Naive thymus-derived CD8-positive, alpha-beta T cell (primary cell): ENCODE measurements around the gene SLC16A3. TPM values are rescaled to one million over a fixed set of nuclear protein-coding genes. Genes with fewer than 3 reads are reported as not detected.
"Not testable (repeated sequence)": the region's sequence is repeated elsewhere in the genome, so short reads cannot be mapped to it uniquely, and the experiment has no call there.

Experiments used
- ATAC-seq, 2 donors: fragments of 150-1000 bp; cut with Tn5 transposase in 1 of 2; sonication (Bioruptor Pico), chemical (Tn5 transposase) in 1 of 2; 1 replicate in 1 of 2; 2 replicates in 1 of 2; pipeline ENCODE4 v1.10.0; 2021; ENCODE audit warnings: mild to moderate bottlenecking in 2 of 2, moderate library complexity in 2 of 2
- POLR2A ChIA-PET: fragments of 350-600 bp; sonication (Branson Sonifier 250); formaldehyde crosslinking; loops from one replicate; lab custom pipeline; 2021; ENCODE audit warnings: antibody characterized with exemption; lab: Charles Lee
- DNase-seq, 10 donors: peaks; one replicate each; pipeline versions ENCODE4 v3.0.0 to v3.0.0-alpha.2; 2020 to 2022
- H3K27ac Mint-ChIP-seq, 10 donors: one replicate each; pipeline ENCODE4 v1.8.0; 2020 to 2022; ENCODE audit warnings: mild to moderate bottlenecking in 10 of 10, mixed read lengths in 10 of 10, moderate library complexity in 4 of 10, inconsistent platforms in 1 of 10
- H3K27me3 Mint-ChIP-seq, 5 donors: one replicate each; pipeline ENCODE4 v1.8.0; 2021 to 2022; ENCODE audit warnings: mixed read lengths in 5 of 5
- H3K36me3 Mint-ChIP-seq, 3 donors: one replicate each; pipeline ENCODE4 v1.8.0; 2020 to 2022; ENCODE audit warnings: mixed read lengths in 3 of 3, mild to moderate bottlenecking in 2 of 3, inconsistent platforms in 1 of 3
- H3K4me1 Mint-ChIP-seq, 4 donors: one replicate each; pipeline ENCODE4 v1.8.0; 2021 to 2022; ENCODE audit warnings: mixed read lengths in 4 of 4
- H3K4me3 Mint-ChIP-seq, 10 donors: one replicate each; pipeline ENCODE4 v1.8.0; 2020 to 2022; ENCODE audit warnings: mild to moderate bottlenecking in 10 of 10, mixed read lengths in 10 of 10, moderate library complexity in 6 of 10, inconsistent platforms in 1 of 10
- H3K9me3 Mint-ChIP-seq, 9 donors: one replicate each; pipeline ENCODE4 v1.8.0; 2020 to 2022; ENCODE audit warnings: mixed read lengths in 9 of 9, mild to moderate bottlenecking in 3 of 9, inconsistent platforms in 1 of 9, moderate library complexity in 1 of 9
- polyA plus RNA-seq, 3 donors: library from polyadenylated mRNA; unstranded; fragments of 300-500 nt; fragmentation: Illumina TruSeq; gene quantifications; one replicate each; pipeline ENCODE4 v1.2.3, GENCODE V29; 2021
- total RNA-seq, 8 experiments: library from RNA in 2 of 8; stranded (reverse) in 2 of 8; gene quantifications; one replicate each; pipeline ENCODE4 v1.2.3 and lab custom pipeline; 2021 to 2026

SLC16A3 gene
- total and polyA plus RNA-seq, 5 experiments from 2014 or later, result 0.91 to 11.6 (median 1.5) TPM

DNA sequence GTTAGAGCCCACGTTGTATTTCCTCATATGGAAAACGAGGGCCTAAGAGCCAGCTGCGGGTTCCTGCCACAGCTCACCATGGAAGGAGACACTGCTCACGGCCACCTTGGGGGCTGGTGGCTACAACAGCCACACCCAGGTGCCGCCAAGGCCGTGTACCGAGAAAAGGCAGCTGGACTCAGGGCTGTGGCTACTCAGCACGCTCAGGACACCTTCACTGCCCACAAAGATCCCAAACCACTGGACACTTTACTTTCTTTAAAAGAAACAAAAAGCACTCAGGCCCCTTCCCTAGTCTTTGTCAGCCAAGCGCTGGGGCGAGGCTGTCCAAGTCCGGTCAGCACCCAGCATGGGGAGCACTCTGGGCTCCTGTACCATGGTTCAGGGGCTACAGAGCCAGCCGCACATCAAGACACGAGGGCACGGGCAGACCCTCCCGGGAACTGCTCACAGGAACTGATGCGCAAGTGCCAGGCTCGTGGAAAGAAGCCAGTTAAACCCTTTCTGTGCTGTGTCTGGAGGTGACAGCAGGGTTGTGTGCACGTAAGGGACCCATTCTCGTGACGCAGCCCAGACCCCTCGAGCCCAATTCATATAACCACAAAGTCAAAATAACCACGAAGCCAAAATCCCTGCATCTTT lies 18.5 kb downstream of the SLC16A3 start:
- H3K27ac Mint-ChIP-seq, result peak overlapping the region in 7 of 10 donors; percentile 46 to 88 (median 60)
- H3K9me3 Mint-ChIP-seq, result no peaks in the 10 kb centered on the region
- DNase-seq (no peak), ATAC-seq (no peak)
- H3K36me3 Mint-ChIP-seq, result peaks cover 0 to 94% (median 29%) of the 10 kb centered on the region in 3 donors
- POLR2A ChIA-PET, result interaction anchor here (0.6 to 1.6 kb wide), 2 partner anchors 10 to 52 kb away, joined by 3 read pairs; no protein-coding TSS in a partner anchor
- H3K4me3 Mint-ChIP-seq, result no peak overlapping the region
- H3K27me3 Mint-ChIP-seq, result no peaks in the 10 kb centered on the region
- H3K4me1 Mint-ChIP-seq, result peaks cover 21 to 38% (median 35%) of the 10 kb centered on the region in 4 donors

DNA sequence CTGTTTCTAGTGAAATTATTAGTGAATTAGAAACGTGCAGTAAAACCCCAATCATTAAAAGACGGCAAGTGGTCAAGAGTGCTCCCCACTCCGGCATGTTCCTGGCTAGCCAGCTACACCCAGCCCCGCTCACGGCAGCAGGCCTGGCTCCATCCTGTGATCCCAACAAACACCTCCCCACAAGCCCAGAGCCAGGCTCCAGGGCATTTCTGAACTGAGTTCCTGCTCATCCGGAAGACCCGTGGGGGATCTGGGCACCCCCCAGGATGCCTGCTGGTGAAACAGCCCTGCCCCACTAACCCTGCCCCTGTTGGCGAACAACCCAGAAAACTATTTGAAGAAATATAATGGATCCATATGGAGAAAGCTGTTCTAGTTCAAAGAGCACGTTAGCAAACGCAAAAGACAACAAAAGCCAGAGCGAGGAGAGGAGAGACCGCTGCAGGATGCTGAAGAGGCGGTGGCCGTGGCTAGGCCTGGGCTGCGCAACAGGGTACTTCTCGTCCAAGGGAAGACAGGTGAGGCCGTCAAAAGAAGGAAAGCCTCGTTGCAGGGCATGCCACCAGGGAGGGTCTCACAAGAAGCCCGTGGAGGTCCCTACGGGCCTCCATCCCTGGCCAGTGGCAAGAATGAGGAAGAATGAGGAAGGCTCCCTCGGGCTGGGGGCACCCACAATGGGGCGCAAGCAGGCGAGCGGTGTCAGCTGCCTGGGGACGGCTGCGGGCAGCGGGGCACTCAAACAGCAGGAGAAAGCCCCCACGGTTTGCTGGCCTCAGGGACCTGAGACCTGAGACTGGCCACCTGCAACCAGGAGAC lies 19.2 kb downstream of the SLC16A3 start:
- H3K27ac Mint-ChIP-seq, result peak overlapping the region in 7 of 10 donors; percentile 31 to 88 (median 70)

DNA sequence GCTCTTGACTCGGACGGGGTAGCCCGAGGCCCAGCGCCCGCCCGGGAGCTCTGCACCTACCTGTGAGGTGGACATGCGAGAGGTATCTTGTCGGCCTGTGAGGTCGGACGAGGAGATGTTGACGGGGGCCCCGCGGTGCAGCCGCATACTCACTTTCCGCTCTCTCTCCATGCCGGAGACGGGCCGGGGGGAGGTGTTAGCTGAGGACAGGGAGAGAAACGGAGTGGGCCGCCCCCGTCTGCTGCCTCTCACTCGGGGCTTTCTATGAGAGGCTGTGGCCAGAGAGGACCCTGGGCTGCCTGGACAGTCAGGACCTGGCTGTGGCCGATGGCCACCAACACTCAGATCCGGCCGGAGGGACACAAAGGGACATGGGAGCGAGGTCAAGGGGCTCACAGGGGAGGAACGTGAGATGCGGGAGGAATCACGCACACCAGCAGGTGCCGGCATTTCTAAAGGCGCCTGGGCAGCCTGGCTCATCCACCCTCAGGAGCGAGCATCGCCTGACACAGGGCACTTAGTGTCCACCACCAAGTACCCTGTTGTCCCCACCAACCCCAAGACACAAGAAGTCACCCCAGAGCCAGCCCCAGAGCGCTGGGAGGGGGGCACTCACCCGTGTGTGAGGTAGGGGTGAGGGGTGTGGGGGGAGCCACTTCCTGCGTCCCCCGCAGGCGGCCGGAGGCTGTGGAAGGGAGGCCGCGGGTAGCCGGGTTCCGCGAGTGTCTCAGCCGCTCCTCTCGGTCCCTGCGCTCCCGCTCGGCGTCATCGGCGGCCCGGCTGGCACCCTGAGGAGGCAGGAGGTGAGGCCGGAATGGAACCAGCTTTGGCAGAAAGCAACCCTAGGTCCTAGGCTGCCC lies 20.2 kb downstream of the SLC16A3 start:
- POLR2A ChIA-PET, result no interaction called here
- Mint-ChIP-seq H3K27me3 (no peaks in the 10 kb centered on the region), H3K9me3 (no peaks in the 10 kb centered on the region), H3K36me3 (peaks cover 0 to 88% (median 39%) of the 10 kb centered on the region in 3 donors), H3K4me1 (peaks cover 16 to 32% (median 28%) of the 10 kb centered on the region in 4 donors), H3K4me3 (no peak overlapping the region), H3K27ac (peak overlapping the region in 4 of 10 donors; percentile 15 to 88 (median 71))
- DNase-seq, result no peak
- ATAC-seq, result no peak

More for the DNA sequence above, 19.2 kb downstream of the SLC16A3 start:
- Mint-ChIP-seq H3K4me3 (no peak overlapping the region), H3K9me3 (no peaks in the 10 kb centered on the region), H3K4me1 (peaks cover 19 to 33% (median 31%) of the 10 kb centered on the region in 4 donors), H3K36me3 (peaks cover 0 to 94% (median 36%) of the 10 kb centered on the region in 3 donors), H3K27me3 (no peaks in the 10 kb centered on the region)
- DNase-seq (no peak), ATAC-seq (no peak)
- POLR2A ChIA-PET, result interaction anchor here (1.6 kb wide), 1 partner anchor 51 kb away, joined by 3 read pairs; no protein-coding TSS in a partner anchor

DNA sequence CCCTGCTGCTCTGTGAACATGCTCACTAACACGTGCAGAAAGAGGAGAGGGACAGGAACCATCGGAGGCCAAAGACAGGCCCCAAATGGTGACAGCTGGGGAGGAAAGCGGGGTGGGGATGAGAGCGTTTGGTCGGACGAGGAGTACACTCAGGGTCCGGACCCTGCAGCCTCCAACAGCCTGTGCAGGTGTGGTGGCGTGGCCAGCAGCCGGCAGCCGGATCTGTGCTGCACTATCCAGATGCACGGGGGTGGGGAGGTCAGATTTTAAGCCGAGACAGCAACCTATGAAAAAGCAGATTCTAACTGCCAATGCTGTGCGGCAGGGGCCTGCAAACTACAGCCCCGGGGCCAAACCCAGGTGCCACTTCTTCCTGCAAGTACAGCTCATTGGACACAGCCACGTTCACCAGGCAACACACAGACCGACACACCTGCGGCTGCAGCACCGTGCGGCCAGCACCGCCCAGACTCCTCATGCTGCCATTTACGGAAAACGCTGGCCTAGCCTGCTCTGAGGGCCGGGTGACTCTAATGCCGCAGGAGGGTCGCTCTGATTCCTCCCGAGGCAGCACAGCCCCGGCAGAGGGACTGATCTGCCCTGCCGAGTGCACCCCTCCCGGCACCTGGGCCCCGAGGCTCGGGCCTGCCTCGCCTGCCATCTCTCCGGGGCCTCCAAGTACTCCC lies 21.2 kb downstream of the SLC16A3 start:
- H3K4me1 Mint-ChIP-seq, result peaks cover 6 to 27% (median 19%) of the 10 kb centered on the region in 4 donors
- no peak for ATAC-seq
- no peaks in the 10 kb centered on the region for H3K27me3 Mint-ChIP-seq
- H3K9me3 Mint-ChIP-seq, result no peaks in the 10 kb centered on the region
- H3K36me3 Mint-ChIP-seq, result peaks cover 0 to 79% (median 34%) of the 10 kb centered on the region in 3 donors
- peak overlapping the region in 2 of 10 donors; percentile 24 to 43 for H3K27ac Mint-ChIP-seq
- POLR2A ChIA-PET, result no interaction called here
- H3K4me3 Mint-ChIP-seq, result no peak overlapping the region
- no peak for DNase-seq

DNA sequence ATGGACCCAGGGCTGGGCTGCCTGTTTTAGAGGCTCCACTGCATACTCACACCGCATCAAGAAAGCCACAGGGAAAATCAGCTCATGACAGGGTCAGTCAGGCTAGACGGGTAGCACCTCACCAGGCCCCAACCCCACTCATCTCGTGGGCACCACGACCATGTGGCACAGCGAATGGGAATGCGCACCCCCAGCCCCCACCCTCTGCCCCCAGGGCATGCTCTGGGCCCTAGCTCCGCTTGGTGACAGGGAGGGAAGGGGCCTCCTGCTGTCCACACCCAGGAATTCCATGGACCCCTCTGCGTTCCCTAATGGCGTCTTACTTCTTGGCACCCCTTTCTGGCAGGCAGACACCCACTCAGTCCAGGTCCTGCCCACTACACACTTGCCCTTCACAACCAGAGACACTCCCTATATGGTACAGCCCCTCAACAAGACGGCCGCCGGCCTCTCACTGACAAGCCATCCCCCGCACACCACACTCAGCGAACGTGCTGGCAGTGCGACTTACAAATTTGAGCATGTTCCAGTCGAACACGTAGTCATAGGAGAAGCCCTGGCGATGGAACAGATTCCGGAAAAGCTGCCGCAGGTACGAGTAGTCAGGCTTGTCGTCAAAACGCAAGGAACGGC lies 22.1 kb downstream of the SLC16A3 start:
- Mint-ChIP-seq H3K36me3 (peaks cover 0 to 79% (median 35%) of the 10 kb centered on the region in 3 donors), H3K4me3 (peak overlapping the region in 1 of 10 donors; percentile 51), H3K9me3 (no peaks in the 10 kb centered on the region), H3K4me1 (peaks cover 10 to 29% (median 20%) of the 10 kb centered on the region in 4 donors), H3K27ac (peak overlapping the region in 8 of 10 donors; percentile 41 to 93 (median 65)), H3K27me3 (no peaks in the 10 kb centered on the region)
- POLR2A ChIA-PET, result interaction anchor here (0.7 kb wide), 1 partner anchor 35 kb away, joined by 3 read pairs; no protein-coding TSS in a partner anchor
- ATAC-seq (no peak), DNase-seq (no peak)

DNA sequence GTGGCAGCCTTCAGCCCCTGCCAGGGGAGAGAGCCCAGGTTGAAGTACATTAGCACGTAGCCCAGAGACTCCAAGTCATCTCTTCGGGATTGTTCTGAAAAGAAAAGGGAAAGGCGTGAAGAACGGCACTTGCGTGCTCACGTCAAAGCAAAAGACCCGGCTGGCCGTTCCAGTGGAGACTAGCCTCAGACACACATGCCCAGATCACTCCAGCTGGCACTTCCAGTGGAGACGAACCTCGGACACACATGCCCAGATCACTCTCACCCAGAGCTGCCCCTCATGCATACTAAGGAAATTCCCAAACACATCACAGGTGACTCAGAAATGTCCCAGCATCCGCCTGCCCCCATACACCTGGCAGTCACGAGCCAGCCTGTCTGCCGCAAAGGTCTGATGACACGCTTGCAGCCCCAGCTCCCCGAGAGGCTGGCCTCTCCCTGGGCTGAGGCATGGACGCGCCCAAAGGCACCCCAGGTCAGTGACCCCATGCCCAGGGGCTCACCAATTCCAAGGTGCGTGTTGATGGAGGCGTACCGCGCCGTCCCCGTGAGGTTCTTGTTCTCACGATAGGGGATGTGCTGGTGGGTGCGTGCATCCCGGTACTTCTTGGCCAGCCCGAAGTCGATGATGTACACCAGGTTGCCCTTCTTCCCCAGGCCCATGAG lies 23.8 kb downstream of the SLC16A3 start:
- H3K27me3 Mint-ChIP-seq, result no peaks in the 10 kb centered on the region

DNA sequence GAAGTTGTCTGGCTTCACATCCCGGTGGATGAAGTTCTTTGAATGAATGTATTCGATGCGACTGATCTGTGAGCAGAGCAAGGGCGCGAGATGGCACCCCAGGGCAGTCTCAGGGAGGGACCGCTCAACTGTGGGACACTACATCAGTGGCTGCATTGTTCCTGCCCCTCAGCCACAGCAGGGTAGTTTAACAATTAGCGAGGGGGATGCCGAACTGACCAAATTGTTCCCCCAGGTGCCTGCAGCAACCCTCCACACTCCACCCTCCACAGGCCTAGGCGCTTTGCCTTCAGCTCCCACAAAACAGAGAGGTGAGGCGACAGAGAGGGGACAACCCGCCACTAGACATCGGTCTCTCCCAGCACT lies 24.3 kb downstream of the SLC16A3 start:
- Mint-ChIP-seq H3K36me3 (peaks cover 0 to 77% (median 39%) of the 10 kb centered on the region in 3 donors), H3K4me3 (peak overlapping the region in 1 of 10 donors; percentile 36)
- DNase-seq, result no peak

More for the DNA sequence above, 23.8 kb downstream of the SLC16A3 start:
- H3K4me1 Mint-ChIP-seq, result peaks cover 10 to 33% (median 21%) of the 10 kb centered on the region in 4 donors
- no peak for ATAC-seq
- peak overlapping the region in 7 of 10 donors; percentile 16 to 88 (median 44) for H3K27ac Mint-ChIP-seq
- H3K4me3 Mint-ChIP-seq, result peak overlapping the region in 1 of 10 donors; percentile 36
- POLR2A ChIA-PET, result no interaction called here
- H3K9me3 Mint-ChIP-seq, result no peaks in the 10 kb centered on the region
- DNase-seq, result peak in 1 of 10 donors; percentile 30
- peaks cover 0 to 78% (median 41%) of the 10 kb centered on the region in 3 donors for H3K36me3 Mint-ChIP-seq

DNA sequence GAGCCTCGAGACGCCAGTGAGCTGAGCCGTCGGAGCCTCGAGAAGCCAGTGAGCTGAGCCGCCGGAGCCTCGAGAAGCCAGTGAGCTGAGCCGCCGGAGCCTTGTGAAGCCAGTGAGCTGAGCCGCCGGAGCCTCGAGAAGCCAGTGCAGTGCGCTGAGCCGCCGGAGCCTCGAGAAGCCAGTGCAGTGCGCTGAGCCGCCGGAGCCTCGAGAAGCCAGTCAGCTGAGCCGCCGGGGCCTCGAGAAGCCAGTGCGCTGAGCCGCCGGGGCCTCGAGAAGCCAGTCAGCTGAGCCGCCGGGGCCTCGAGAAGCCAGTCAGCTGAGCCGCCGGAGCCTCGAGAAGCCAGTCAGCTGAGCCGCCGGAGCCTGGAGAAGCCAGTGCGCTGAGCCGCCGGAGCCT lies 25.3 kb downstream of the SLC16A3 start:
- Mint-ChIP-seq H3K4me1 (peaks cover 15 to 33% (median 24%) of the 10 kb centered on the region in 4 donors), H3K36me3 (peaks cover 0 to 77% (median 33%) of the 10 kb centered on the region in 3 donors)
- H3K9me3 Mint-ChIP-seq, H3K4me3 Mint-ChIP-seq, ATAC-seq, H3K27ac Mint-ChIP-seq, DNase-seq, POLR2A ChIA-PET, H3K27me3 Mint-ChIP-seq: not testable (repeated sequence)

More for the DNA sequence above, 24.3 kb downstream of the SLC16A3 start:
- Mint-ChIP-seq H3K9me3 (no peaks in the 10 kb centered on the region), H3K27me3 (no peaks in the 10 kb centered on the region), H3K27ac (peak overlapping the region in 4 of 10 donors; percentile 16 to 73 (median 49)), H3K4me1 (peaks cover 10 to 30% (median 20%) of the 10 kb centered on the region in 4 donors)
- POLR2A ChIA-PET, result no interaction called here
- ATAC-seq, result no peak

DNA sequence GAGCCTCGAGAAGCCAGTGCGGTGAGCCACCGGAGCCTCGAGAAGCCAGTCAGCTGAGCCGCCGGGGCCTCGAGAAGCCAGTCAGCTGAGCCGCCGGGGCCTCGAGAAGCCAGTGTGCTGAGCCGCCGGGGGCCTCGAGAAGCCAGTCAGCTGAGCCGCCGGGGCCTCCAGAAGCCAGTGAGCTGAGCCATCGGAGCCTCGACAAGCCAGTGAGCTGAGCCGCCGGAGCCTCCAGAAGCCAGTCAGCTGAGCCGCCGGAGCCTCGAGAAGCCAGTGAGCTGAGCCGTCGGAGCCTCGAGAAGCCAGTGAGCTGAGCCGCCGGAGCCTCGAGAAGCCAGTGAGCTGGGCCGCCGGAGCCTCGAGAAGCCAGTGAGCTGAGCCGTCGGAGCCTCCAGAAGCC lies 25.9 kb downstream of the SLC16A3 start:
- POLR2A ChIA-PET, result interaction anchor here (0.6 to 0.7 kb wide), 2 partner anchors 37 to 543 kb away, joined by 3 to 5 read pairs; no protein-coding TSS in a partner anchor
- not testable (repeated sequence) for H3K9me3 Mint-ChIP-seq, H3K27ac Mint-ChIP-seq, H3K27me3 Mint-ChIP-seq, ATAC-seq, H3K4me3 Mint-ChIP-seq, DNase-seq
- Mint-ChIP-seq H3K36me3 (peaks cover 0 to 81% (median 33%) of the 10 kb centered on the region in 3 donors), H3K4me1 (peaks cover 16 to 35% (median 24%) of the 10 kb centered on the region in 4 donors)

DNA sequence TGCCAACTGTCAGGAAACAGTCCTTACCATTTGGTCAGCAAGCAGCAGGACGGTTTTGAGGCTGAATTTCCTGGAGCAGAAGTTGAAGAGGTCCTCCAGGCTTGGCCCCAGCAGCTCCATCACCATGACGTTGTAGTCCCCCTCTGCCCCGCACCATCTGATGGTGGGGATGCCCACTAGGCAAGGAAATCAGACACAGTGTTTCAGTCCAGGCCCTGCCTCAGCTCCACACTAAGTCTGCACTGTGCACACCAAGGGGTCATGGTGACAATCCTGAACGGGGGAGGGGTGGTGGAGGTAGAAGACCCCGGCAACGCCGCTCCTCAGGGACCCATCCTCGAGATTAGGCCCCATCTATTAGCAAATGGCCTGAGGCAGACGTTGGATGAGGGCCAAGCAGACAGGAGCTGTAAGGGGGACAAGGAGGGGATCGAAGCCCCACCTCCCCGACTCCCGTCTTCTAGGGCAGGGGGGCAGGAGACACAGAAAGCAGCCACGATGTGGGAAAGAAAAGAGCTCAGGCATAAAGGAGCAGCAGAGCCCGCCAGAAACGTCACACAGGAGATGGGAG lies 26.6 kb downstream of the SLC16A3 start:
- POLR2A ChIA-PET, result interaction anchor here (0.7 kb wide), 2 partner anchors 14 to 36 kb away, joined by 3 to 5 read pairs; no protein-coding TSS in a partner anchor
- H3K4me1 Mint-ChIP-seq, result peaks cover 22 to 35% (median 28%) of the 10 kb centered on the region in 4 donors
- DNase-seq (no peak), ATAC-seq (no peak)
- H3K27ac Mint-ChIP-seq, result peak overlapping the region; percentile 27 to 96 (median 68)
- peaks cover 0 to 82% (median 33%) of the 10 kb centered on the region in 3 donors for H3K36me3 Mint-ChIP-seq
- H3K27me3 Mint-ChIP-seq, result no peaks in the 10 kb centered on the region
- no peaks in the 10 kb centered on the region for H3K9me3 Mint-ChIP-seq
- H3K4me3 Mint-ChIP-seq, result no peak overlapping the region
